ENCODE results near the gene FAM118A. TPM values are rescaled to one million over a fixed set of nuclear protein-coding genes. Genes with fewer than 3 reads are reported as not detected.
"Not testable (repeated sequence)": the region's sequence is repeated elsewhere in the genome, so short reads cannot be mapped to it uniquely, and the experiment has no call there.

Gene FAM118A
- total RNA-seq (100 to 1,000 TPM in 2 of 7 donors, 10 to 100 TPM in 5; 42.2 to 127 (median 64.6) TPM), polyA plus RNA-seq (100 to 1,000 TPM in 1 of 3 donors, 10 to 100 TPM in 2; 13.0 to 205 (median 22.7) TPM)
- long read RNA-seq, donor 1, partial matches to known transcripts: 0 of 4 reads
- long read RNA-seq, donor 1, other reads (novel, unspliced or antisense): 0 of 4 reads
- long read RNA-seq, donor 2: 0 reads

- Histone ChIP-seq H3K4me3 (peak within 1 kb of the TSS; percentile 70 to 96 (median 83)), H3K4me1 (peaks cover 8 to 56% (median 35%) of the 10 kb centered on the region in 6 donors), H3K27me3 (replicated peaks in 1 of 7) (no peaks in the 10 kb centered on the region), H3K27ac (peak within 1 kb of the TSS; percentile 67 to 93 (median 88)), H3K36me3 (peaks cover 0 to 7% (median 0%) of the 10 kb centered on the region in 6 donors), H3K9me3 (no peaks in the 10 kb centered on the region)
- WGBS, 5 donors: 1% methylated on average over 15 to 95 of the region's 95 CpGs
- TF ChIP-seq POLR2A (IDR thresholded peaks at IDR 0.05) (peak in 2 of 3 donors; percentile 24 to 37), POLR2AphosphoS5 (IDR thresholded peaks at IDR 0.05) (peak; percentile 88 to 94 (median 94))
- TF ChIP-seq, protein P1, sequence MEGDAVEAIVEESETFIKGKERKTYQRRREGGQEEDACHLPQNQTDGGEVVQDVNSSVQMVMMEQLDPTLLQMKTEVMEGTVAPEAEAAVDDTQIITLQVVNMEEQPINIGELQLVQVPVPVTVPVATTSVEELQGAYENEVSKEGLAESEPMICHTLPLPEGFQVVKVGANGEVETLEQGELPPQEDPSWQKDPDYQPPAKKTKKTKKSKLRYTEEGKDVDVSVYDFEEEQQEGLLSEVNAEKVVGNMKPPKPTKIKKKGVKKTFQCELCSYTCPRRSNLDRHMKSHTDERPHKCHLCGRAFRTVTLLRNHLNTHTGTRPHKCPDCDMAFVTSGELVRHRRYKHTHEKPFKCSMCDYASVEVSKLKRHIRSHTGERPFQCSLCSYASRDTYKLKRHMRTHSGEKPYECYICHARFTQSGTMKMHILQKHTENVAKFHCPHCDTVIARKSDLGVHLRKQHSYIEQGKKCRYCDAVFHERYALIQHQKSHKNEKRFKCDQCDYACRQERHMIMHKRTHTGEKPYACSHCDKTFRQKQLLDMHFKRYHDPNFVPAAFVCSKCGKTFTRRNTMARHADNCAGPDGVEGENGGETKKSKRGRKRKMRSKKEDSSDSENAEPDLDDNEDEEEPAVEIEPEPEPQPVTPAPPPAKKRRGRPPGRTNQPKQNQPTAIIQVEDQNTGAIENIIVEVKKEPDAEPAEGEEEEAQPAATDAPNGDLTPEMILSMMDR (IDR thresholded peaks at IDR 0.05 in 8 of 11, conservative IDR thresholded peaks at IDR 0.05 in 3 of 11): peak in 6 of 11 experiments; percentile 3 to 57 (median 18)
- DNase-seq: peak; percentile 98
- intact Hi-C loops (cut with DNase I; ENCODE audit: low total_unique reads): no loop called here
These were observed at the start of gene FAM118A for GRCh38 chr22:45309422-45310227. Gene FAM118A (plus strand): TSS chr22:45309934. CDS start chr22:45322380, 12,446 bp downstream.

- intact Hi-C loops (cut with DNase I; ENCODE audit: low total_unique reads); DNase-seq; H3K36me3 ChIP-seq; H3K27me3 ChIP-seq (replicated peaks in 1 of 7); H3K4me3 ChIP-seq; H3K9me3 ChIP-seq; H3K27ac ChIP-seq: not testable (repeated sequence)
- 68 to 82% (median 77%) methylated on average over 6 to 9 of the region's 9 CpGs for WGBS, 5 donors
- H3K4me1 ChIP-seq: peaks cover 14 to 40% (median 33%) of the 10 kb centered on the region in 6 donors
These were observed 49.4 kb upstream of the FAM118A start for GRCh38 chr22:45260395-45260759.

DNA sequence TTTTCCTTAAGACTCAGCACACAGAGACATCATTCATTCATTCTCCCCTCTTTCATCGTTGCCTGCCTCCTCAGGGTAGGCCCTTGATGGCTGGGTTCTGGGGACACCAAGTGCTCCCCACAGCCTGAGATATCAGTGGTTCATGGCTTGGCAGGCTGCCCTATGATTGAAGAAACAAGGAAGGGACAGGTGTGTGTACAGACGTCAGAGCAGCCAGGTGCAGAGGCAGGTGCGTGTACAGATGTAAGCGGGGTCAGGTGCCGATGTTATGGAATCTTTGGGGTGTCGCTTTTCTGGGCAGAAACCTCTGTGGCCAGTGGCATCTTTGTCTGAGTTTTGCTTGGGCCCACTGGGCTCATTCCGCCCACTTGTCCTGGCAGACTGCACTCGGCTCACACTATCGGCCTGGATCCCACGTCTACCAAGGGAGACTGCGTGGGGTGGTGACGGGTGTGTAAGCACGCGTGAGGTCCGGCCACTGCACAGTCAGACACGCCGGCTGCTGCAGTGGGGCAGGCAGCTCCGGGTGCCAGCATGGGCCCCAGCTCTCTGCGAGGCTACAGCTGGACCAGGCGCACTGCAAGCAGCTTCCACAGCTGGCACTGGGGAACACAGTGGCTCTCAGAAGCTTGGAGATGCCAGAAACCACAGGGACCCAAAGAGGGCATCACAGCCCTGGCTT lies 48.2 kb upstream of the FAM118A start:
- TF ChIP-seq POLR2AphosphoS5 (IDR thresholded peaks at IDR 0.05) (no peak), POLR2A (IDR thresholded peaks at IDR 0.05) (no peak)
- TF ChIP-seq, protein P1 (IDR thresholded peaks at IDR 0.05 in 8 of 11, conservative IDR thresholded peaks at IDR 0.05 in 3 of 11): no peak
- intact Hi-C loops (cut with DNase I; ENCODE audit: low total_unique reads): no loop called here
- no peaks in the 10 kb centered on the region for H3K27me3 ChIP-seq (replicated peaks in 1 of 7)
- peak overlapping the region in 3 of 8 donors; percentile 60 to 67 (median 65) for H3K27ac ChIP-seq
- H3K4me3 ChIP-seq: no peak overlapping the region
- WGBS, 5 donors: 88 to 94% (median 89%) methylated on average over 13 to 20 of the region's 20 CpGs
- DNase-seq: no peak
- H3K4me1 ChIP-seq: peaks cover 14 to 40% (median 33%) of the 10 kb centered on the region in 6 donors
- no peaks in the 10 kb centered on the region for H3K36me3 ChIP-seq
- H3K9me3 ChIP-seq: no peaks in the 10 kb centered on the region

DNA sequence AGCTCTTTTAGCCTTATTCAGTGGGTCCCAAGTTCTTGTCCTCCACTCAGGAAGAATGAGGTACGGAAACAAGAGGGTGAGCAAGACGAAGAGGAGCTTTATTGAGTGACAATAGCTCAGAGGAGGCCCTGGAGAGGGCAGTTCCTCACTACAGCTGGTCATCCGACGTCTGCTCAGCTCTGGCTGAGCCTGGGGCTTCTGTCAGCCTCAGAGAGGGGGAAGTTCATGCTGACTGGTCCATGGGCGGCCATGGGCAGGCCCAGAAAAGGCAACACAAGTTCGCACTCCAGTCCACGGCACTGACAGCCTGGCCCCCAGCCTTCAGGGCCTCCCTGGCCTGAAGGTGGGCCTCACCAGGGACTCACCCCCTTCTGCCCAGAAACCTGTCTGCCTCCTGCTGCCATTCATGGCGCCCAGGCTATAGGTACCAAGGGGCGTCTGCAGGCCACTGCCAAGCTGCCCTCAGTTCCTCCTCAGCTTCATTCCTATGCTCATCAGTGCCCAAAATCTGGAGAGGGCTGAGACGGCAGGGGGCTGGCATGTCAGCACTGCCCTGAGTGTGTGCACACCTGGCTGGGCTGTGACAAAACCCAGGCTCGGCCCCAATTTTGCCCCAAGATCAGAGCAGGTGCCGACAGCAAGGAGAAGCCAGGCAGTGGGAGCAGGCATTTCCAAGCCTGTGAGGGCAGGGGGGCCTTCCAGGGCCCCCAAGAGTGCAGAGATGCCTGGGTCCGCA lies 47.4 kb upstream of the FAM118A start:
- H3K4me3 ChIP-seq: peak overlapping the region in 1 of 8 donors; percentile 42
- no peaks in the 10 kb centered on the region for H3K36me3 ChIP-seq
- H3K27ac ChIP-seq: peak overlapping the region in 3 of 8 donors; percentile 60 to 67 (median 65)
- intact Hi-C loops (cut with DNase I; ENCODE audit: low total_unique reads): no loop called here
- TF ChIP-seq POLR2AphosphoS5 (IDR thresholded peaks at IDR 0.05) (no peak), POLR2A (IDR thresholded peaks at IDR 0.05) (no peak)
- TF ChIP-seq, protein P1 (IDR thresholded peaks at IDR 0.05 in 8 of 11, conservative IDR thresholded peaks at IDR 0.05 in 3 of 11): no peak
- 48 to 77% (median 65%) methylated on average over 5 to 13 of the region's 13 CpGs for WGBS, 5 donors
- DNase-seq: no peak
- H3K4me1 ChIP-seq: peaks cover 14 to 40% (median 33%) of the 10 kb centered on the region in 6 donors
- no peaks in the 10 kb centered on the region for H3K9me3 ChIP-seq
- H3K27me3 ChIP-seq (replicated peaks in 1 of 7): peaks cover 0 to 2% (median 0%) of the 10 kb centered on the region in 7 donors
